IPS DF 19.7 (cell line): ENCODE results near the gene ALLC.
A peak's percentile ranks its signal among the peaks of the same experiment; 100 is the strongest.
"Not testable (repeated sequence)": the region's sequence is repeated elsewhere in the genome, so short reads cannot be mapped to it uniquely, and the experiment has no call there.

Experiments
- DNase-seq: peaks from one replicate; pipeline ENCODE4 v3.0.0-alpha.2; 2013; ENCODE audit warnings: low read depth, low spot score

Gene ALLC

DNA sequence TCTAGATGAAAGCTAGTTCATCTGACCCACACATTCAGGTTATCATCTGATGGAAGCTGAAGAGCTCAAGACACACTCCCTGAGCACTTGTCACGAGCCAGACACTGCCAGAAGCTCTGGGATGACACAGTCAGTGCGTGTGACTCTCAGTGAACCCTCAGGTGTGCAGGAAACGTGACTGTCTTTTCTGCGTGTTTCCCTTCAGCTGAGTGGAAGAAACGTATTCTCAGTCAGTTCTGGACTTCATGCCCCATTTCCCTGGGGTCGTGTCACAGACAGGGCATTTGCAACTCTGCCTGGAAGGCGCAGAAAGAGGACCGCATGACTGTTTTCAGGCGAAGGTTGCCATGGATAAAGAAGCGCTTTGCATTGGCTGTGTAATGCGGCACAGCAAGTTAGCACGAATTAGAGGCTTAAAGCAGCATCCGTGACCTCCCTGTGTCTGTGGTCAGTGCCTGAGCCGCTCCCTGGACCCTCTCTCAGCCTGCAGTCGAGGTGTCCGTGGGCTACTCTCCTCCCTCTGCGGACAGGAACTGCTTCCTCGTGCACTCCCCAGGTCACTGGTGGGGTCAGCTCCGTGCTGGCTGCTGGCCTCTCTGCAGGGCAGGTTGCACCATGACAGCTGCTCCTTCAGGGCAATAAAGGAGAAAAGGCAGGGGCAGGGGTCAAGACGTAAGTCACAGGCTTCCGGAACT is 3.3 kb upstream of the ALLC start:
- no peak for DNase-seq

DNA sequence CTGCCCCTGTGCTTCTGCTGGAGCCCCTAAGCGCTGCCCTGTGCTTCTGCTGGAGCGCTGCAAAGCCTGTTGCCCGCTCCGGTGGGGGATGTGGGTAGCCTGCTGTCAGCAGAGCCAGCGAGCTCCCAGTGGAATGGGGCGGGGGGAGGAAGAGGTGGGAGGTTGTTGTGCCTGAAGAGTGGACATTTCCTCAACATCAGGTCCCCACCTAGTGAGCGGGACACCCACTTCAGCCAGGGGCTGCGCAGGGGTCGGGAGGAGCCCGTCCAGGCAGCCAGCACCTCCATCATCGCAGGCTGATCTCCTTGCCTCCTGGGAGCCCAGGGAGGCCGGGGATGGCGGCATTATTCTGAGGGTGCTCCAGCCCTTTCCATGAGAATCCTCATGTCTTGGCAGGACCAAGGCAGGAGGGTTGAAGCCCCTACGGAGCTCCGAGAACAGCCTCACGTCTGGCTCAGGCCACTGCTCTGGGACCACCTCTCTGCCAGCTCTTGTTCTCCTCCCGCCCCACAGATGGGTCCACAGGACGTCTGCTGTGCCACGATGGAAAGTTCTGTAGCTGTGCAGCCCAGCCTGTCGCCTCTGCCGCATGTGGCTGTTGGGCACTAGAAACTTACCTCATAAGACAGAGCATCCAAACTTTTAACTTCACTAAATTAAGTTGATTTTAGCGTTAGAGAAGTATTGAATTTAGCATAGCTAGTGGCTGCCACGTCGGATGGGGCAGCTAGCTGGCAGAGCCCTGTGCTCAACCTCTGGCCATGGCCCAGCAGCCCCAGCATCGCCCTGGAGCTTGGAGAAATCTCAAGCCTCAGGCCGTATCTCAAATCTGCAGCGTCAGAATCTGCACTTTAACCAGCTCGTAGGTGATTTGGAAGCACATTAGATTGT is 1.9 kb upstream of the ALLC start:
- DNase-seq = no peak

DNA sequence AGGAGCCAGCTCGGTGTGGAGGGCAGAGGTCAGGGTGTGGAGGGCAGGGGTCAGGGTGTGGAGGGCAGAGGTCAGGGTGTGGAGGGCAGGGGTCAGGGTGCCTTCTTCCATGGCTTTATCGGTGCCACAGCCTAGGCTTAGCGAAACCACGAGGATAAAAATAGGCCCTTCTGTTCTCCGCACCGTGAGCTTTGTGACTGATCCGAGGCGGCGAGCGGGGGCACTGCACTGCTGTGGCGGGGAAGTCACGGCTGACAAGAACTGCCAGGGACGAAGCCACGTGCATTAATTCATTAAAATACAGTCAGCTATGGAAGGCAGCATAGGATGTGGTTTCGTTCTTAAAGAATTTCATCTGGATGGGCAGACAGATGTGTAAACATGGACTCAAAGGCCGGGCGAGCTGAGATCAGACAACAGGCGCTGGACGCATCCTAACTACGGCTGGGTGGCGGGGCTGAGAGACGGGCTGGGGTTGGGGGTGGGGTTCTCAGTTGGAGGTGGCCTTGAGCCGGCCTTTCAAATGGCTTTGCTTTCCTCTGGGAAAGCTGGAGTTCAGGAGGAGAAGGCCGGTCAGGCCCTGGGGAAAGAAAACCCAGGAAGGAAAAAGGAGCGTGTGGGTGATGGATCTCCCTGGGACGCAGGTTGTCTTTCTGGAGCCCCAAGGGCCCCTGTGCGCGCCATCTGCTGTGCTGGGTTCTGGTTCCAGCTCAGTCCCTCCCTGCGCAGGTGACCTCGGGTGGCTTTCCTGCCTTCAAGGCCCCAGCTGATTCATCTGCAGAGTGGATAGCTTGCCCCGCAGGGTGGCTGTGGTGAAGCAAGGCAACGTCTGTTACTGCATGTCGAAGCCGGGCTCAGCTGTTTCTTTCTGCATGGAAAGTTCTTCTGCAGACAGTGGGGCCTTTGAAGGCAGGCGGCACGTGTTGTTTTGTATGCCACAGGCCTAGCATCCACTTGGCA is 958 bp upstream of the ALLC start:
- no peak for DNase-seq

DNA sequence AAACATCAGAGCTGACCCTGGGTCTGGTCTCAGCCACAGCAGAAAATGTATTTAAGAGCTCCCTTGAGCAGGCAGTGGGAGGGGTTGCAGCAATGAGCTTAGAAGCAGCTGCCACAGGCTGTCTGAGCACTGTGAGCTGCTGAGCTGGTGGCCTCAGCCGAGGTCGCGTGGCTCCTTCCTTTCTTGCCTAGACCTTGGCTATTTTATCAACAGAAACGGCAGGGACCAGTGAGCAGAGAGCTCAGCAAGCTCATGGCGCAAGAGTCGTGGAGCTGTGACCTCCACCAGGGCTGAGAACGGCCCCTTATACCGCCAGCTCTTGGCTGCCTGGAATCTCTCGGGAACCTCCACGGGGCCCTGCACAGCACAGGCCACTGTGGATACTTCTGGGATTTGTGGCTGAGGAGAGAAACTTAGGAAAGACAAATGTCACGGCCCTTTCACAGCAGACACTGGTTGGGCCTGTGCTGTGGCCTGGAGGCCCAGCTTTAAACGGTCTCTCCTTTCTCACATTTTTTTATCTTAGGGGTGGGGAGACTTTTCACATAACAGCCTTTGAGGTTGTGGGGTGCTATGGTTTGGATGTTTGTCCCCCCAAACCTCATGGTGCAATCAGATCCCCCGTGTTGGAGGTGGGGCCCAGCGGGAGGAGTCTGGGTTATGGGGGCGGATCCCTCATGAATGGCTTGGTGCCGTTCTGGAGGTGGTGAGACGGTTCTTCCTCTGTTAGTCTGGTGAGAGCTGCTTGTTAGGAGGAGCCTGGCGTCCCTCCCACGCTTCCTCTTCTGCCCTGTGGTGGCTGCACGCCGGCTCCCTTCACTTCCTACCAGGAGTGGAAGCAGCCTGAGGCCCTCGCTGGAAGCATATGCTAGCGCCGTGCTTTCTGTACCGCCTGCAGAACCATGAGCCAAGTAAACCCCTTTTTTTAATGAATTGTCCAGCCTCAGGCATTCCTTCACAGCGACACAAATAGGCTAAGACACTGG is 1.7 kb downstream of the ALLC start:
- DNase-seq = no peak

DNA sequence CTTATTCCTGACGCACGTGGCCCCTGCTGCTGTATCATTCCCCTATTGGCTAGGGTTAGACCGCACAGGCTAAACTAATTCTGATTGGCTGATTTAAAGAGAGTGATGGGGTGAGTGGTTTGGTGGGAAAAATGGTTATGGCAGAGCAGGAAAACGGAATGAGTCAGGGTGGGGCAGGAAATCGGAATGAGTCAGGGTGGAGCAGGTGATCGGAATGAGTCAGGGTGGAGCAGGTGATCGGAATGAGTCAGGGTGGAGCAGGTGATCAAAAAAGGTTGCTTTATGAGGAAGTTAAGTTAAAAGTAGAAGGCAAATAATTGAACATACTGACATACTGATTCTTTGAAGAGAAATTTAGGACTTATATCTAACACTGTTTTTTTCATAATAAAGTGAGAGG is 2.6 kb downstream of the ALLC start:
- not testable (repeated sequence) for DNase-seq

DNA sequence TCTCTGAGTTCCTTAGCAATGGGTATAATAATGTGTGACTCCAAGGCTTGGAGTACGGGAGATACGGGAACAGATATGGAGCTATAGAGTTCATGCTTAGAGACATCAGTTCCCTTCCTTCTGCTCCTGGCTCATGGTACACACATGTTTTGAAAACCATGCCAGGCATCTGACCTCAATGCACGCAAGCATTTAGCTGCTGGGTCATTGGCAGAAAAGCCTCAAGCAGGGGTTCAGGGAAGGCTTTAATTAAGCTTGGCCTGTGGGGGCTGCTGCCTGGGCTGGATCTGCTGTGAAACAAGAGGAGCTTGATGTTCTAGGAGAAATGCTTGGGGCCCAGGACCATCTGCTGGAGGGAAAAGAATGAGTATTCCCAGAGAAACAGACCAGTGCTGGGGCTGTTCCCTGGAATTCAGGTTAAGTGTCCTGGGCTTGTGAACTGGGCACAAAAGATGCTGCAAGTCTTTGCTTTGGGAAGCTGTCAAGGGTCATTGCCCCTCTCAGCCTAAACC is 3.2 kb downstream of the ALLC start:
- DNase-seq = no peak

DNA sequence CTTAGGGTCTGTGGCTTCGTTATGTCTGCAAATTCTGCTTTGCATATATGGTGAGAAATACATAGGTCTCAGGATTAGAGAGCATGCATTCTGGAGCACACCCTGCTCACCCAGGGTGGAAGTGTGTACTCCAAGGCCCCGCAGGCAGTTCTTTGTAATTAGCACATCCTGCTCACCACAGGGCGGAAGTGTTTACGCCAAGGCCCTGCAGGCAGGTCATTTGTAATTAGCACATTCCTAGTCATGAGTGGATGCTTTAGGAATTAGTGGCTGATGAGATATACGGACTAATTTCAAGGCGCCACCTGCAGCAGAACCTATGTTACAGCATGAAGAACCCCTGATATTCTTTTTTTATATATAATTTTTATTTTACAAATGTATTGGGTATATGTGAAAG is 4.2 kb downstream of the ALLC start:
- DNase-seq = peak; percentile 64

DNA sequence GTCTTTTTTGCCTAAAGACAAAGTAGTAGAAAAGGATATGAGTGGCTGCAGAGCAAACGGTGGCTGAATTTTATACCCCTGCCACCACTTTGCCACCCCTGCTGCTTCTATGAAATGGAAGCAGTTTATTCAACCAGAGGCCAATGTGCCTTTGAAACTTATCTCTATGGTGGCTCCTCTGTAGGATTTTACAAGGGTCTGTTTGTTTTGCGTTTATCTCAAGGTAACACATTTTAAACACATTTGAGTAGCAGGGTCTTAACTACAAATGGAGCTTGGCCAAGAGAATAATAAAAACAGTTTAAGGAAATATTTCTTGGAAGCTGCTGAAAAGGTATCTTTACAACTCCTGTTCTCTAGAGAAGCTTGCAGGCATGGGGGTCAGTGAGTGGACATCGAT is 6.1 kb downstream of the ALLC start:
- no peak for DNase-seq

DNA sequence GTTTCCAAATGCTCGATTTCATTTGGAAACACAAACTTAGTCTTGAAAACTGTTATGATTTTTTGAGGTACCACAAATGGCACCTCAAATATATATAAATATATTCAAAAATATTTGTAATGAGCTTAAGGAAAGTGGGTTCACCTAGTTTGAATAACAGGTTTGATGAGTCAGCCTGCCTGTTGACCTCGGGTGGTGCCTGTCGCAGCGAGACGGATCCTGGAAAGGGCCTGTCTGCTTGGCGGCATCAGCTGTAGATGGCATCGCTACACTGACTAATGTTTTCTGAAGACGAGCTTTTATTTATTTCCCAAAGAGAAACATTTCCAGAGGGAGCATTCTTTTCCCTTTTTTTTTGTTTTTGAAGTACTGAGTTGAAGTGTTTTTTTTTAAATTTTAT is 6.9 kb downstream of the ALLC start:
- no peak for DNase-seq

DNA sequence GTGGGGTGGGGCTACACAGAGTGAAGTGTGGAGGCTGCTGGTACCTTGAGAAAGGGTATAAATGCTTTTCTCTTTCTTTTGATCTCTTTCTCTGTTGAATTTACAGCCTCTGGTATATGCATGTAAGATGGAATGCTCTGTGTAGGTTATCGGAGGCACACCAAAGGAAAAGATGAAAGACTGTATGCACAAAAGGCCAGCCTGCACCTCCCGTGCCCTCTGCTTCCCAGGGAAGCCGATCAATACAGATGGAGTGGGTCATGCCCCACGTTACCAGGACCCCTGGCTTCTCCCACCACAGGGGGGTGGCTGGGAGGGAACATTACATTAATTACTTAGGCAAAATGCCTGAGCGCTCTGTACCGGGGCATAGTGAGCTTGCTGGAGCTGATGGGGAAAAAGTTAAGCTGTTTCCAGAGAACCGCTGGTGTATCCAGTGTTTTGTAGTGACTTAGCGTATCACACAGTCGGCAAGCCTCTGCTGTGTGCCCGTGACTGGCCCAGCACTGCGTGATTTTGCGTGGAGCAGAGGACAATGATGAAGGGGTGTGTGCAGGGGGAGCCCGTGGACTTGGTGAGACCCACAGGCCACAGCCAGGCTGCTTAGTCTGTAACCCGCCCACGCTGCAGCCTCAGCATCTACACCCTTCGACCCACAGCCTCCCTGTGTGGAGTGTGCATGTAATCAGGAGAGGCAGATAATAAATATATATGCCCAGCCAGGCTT is 8.0 kb downstream of the ALLC start:
- DNase-seq = no peak

DNA sequence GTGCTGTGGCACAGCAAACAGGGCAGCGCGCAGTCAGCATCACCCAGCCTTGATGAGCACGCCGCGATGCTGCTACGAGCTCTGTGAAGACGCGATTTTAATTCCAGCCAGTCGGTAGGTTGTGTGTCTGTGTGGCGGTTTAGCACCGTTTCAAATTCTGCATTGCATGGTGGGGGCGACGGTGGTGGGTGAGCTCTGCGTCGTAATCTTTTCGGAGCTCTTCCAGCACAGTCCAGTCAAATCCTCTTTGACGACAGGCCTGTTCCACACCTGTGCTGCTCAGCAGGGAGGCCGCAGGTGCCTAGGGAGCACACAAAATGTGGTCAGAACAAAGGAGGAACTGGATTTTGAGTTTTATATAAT is 8.6 kb downstream of the ALLC start:
- DNase-seq = no peak

DNA sequence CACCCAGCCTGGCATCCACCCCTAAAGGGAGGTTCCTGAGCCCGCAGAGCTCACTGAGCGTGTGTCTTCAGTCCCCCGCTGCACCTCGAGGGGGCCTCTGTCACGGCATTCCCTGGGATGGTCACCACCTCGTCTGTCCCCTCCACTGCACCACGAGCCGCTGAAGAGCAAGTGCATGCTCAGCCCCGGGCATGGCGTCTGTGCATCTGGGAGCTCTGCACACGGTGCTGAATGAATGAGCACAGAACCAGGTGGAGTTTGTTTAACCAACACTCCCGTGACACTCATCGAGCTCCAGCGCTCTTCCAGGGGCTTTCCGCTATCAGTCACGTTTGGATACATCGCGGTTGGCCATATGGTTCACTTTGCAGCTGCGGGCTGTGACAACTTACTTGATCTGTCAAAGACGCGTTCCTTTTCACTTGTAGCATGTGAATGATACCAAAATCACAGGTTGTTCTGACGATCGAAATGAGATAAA is 9.2 kb downstream of the ALLC start:
- no peak for DNase-seq

DNA sequence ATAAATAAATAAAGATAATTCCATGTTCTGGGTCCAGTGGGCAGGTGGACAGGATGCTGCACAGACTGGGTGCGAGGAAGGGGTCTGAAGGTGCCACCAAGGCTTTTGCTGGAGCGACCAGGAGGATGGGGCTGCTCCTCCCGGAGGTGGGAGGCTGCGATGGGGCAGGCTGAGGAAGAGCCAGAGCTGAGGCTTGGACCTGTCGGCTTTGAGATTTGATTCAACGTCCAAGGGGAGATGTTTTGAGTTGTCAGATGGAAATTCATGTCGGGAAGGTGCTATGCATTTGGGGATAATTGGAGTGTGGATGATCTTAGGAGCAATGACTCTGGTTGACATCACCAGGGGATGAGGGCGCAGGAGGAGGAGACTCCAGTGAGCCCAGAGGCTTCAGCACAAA is 11.7 kb downstream of the ALLC start:
- no peak for DNase-seq

DNA sequence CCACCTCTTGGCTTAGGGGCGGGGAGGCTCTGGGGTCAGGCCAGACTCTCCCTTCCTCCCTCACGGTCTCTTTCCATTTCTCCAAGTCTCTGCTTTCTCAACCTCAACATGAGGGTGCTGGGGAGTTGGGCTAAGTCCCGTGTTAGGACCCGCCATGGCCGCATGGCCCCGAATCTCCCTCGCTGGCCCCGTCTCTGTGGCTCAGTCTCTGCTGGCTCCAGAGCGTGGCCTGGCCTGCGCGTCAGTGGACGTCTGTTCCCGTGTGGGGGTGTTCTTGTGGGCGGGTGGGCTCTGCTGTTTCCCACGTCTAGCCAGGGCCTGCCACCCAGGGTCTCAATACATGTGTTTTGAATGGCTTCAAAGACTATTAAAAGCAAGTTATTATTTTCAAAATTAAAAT is 12.4 kb downstream of the ALLC start:
- no peak for DNase-seq

DNA sequence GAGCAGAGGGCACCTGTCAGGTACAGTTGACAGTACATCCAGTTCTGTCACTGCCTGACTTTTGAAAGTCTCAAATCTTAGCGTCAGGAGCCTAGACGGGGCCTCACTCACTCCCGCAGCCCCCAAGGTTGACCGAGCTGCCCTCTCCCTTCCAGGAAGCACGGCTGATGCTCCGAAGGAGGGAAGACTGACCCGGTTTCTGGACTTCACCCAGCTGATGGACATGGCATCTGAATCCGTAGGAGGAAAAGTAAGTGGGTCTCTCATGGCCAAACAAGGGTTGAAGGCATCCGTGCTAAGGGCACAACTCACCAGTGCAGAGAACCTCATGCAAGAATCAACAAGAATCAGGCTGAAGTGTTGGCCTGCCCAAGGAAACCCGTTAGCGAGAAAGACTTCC is 12.9 kb downstream of the ALLC start:
- DNase-seq = no peak

DNA sequence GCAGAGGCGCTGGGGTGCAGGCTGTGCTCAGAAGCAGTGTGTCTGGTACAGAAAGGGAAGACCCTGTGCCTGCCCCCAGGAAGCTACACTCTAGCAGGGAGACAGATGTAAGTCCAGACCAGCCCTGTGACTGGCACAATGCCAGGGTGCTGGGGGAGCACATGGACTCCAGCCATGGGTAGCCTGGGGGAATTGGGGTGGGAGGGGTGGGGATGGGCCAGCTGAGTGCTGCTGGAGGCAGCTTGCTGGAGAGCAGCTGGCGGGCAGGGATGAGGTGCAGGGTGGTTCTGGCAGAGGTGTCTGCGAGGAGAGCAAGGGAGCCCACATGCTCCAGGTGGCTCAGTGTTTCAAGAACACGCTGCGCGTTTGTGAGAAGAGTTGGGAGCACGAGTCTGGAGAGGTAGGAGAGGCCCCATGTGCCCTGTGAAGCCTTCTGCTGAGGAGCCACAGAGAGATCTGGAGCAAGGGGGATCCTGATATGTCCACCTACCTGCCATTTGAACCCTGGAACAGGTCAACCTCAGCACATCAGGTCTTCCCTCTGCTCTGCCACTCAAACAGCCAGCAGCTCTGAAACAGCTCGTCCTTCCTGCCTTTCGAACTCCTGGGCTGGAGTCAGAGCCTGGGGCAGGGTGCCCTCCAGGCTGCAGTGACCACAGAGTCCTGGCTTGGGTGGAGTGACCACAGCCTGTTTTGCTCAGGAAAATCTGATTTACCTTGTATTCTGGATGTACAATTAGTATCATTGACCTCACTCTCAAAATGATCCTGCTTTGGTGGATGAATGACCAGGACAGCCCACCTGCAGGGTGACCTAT is 15.1 kb downstream of the ALLC start:
- DNase-seq = no peak

DNA sequence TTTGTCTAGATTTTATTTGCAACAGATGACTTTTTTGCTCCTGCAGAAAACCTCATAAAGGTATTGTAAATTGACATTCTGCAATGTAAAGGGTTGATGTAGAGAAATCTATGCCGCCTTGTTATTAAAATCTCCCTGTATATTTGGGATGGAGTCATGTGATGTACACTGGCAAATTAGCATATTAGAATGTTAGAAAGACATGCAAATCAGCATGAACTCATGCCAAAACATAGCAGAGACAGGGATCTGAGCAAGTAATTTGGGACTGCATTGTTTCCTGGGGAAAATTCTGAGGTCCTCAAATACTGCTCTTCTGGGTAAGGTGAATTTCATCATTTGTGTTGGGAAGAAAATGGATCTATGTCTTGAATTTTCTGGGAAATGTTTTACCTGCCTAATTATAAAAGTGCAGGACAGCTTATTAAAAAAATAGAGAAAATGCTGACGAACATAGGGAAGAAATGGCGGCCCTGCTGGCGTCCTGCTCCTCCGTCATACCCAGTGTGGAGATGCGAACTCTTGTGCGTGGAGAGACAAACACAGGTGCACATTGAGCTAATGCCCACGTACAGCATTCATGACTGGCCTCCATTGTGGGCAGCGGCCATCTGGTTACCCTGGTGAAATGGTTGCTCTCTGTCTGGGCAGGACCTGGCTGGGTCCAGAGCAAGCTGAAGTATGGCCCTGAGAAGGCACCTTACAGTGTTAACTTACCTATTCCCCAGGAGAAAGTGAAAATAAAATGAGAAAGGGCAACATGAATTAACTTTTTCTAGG is 16.3 kb downstream of the ALLC start:
- DNase-seq = no peak

DNA sequence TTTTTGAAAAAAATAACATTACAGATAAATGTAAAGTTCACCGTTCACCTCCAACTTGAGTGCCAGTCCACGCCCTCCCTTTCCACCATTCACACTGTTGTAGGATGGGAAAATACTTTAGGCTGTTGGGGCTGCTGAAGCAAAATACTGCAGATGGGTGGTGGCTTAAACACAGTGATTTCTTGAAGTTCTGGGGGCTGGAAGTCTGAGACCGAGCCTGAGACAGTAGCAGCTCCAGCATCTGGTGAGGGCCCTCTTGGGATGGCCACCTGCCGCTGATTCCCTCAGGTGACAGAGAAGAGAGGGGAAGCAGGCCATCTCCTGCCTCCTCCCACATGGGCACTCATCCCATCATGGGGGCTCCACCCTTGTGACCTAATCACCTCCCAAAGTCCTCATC is 17.7 kb downstream of the ALLC start:
- no peak for DNase-seq
